DND-41 (cell line): ENCODE measurements around the gene LSM3.

Source experiments
- ATAC-seq: fragments of 200-7000 bp; cut with Tn5 transposase; 3 replicates; pipeline ENCODE4 v1.9.1; 2021; ENCODE audit warnings: low read depth; ENCODE audit not compliant: insufficient read depth
- DNase-seq: peaks from one replicate; pipeline ENCODE4 v3.0.0-alpha.2; 2020
- H2AFZ ChIP-seq: 2 replicates; pipeline ENCODE4 v1.6.0; 2012; ENCODE audit warnings: low read depth, low read length
- H3K27ac ChIP-seq: 2 replicates; pipeline ENCODE4 v1.5.1; 2012; ENCODE audit warnings: low read length, inconsistent platforms
- H3K27me3 ChIP-seq: fragments of 200-600 bp; sonication (generic); 2 replicates; pipeline ENCODE4 v1.6.0; 2012; ENCODE audit warnings: low read length, mild to moderate bottlenecking, inconsistent platforms; ENCODE audit not compliant: insufficient read depth, poor library complexity
- H3K36me3 ChIP-seq: 2 replicates; pipeline ENCODE4 v1.5.1; 2012; ENCODE audit warnings: low read length, inconsistent platforms; ENCODE audit not compliant: insufficient read depth
- H3K4me1 ChIP-seq: 2 replicates; pipeline ENCODE4 v1.5.1; 2012; ENCODE audit warnings: mild to moderate bottlenecking, low read length; ENCODE audit not compliant: insufficient read depth
- H3K4me2 ChIP-seq: 2 replicates; pipeline ENCODE4 v1.6.0; 2012; ENCODE audit warnings: mild to moderate bottlenecking, moderate library complexity, low read length, inconsistent platforms; ENCODE audit not compliant: insufficient read depth
- H3K4me3 ChIP-seq, 2 experiments: fragments of 200-600 bp in 1 of 2; shearing (Covaris generic) in 1 of 2; 2 replicates each; pipeline ENCODE4 v1.5.1; 2012 to 2016; ENCODE audit warnings: inconsistent platforms in 2 of 2, low read length in 2 of 2, mild to moderate bottlenecking in 2 of 2, low read depth in 1 of 2, moderate library complexity in 1 of 2
- H3K79me2 ChIP-seq: 2 replicates; pipeline ENCODE4 v1.6.0; 2012; ENCODE audit warnings: low read length, inconsistent platforms; ENCODE audit not compliant: insufficient read depth
- H3K9ac ChIP-seq: 2 replicates; pipeline ENCODE4 v1.6.0; 2012; ENCODE audit warnings: low read depth, mild to moderate bottlenecking, inconsistent platforms, low read length, moderate library complexity
- H3K9me3 ChIP-seq: 2 replicates; pipeline ENCODE4 v1.5.1; 2012; ENCODE audit warnings: low read length, moderate library complexity, mild to moderate bottlenecking, inconsistent platforms; ENCODE audit not compliant: insufficient read depth, severe bottlenecking
- H4K20me1 ChIP-seq: 2 replicates; pipeline ENCODE4 v1.6.0; 2012; ENCODE audit warnings: low read length; ENCODE audit not compliant: insufficient read depth
- CTCF ChIP-seq: IDR thresholded peaks from 2 replicates; pipeline ENCODE4 v1.5.1; 2012; ENCODE audit warnings: borderline replicate concordance, low read length, moderate library complexity, mild to moderate bottlenecking; ENCODE audit not compliant: poor library complexity, severe bottlenecking; ENCODE audit errors: extremely low read depth
- EZH2 ChIP-seq: IDR thresholded peaks from 3 replicates; pipeline ENCODE4 v1.6.1; 2012; ENCODE audit warnings: borderline replicate concordance, low read depth, mild to moderate bottlenecking, moderate library complexity, low read length, inconsistent platforms; ENCODE audit not compliant: severe bottlenecking

LSM3 gene

GRCh38 chr3:14179795-14180194 lies 1.2 kb downstream of the LSM3 start:
- H3K9me3 ChIP-seq: no peaks in the 10 kb centered on the region
- H3K4me1 ChIP-seq: peaks cover 74% of the 10 kb centered on the region
- H3K9ac ChIP-seq: peak overlapping the region; percentile 67
- peaks cover 35% of the 10 kb centered on the region for H3K36me3 ChIP-seq
- peak overlapping the region; percentile 82 for H3K27ac ChIP-seq
- no peak for TF ChIP-seq EZH2
- no peaks in the 10 kb centered on the region for H3K27me3 ChIP-seq
- H2AFZ ChIP-seq: no peak overlapping the region
- H4K20me1 ChIP-seq: peaks cover 32% of the 10 kb centered on the region
- H3K4me2 ChIP-seq: peak overlapping the region; percentile 78
- H3K79me2 ChIP-seq: peaks cover 72% of the 10 kb centered on the region
- ATAC-seq: no peak
- no peak for DNase-seq
- H3K4me3 ChIP-seq: peak overlapping the region; percentile 82 to 84; a peak in 3 of 4 replicates

- Histone ChIP-seq H2AFZ (no peak overlapping the region), H3K79me2 (peaks cover 80% of the 10 kb centered on the region), H3K9me3 (no peaks in the 10 kb centered on the region), H3K27me3 (no peaks in the 10 kb centered on the region), H3K9ac (no peak overlapping the region), H3K4me2 (peak overlapping the region; percentile 78; the same call in 1 of the 2 replicates), H3K4me3 (no peak overlapping the region), H3K27ac (no peak overlapping the region), H4K20me1 (peaks cover 20% of the 10 kb centered on the region; the same call in 1 of the 2 replicates), H3K4me1 (peaks cover 60% of the 10 kb centered on the region), H3K36me3 (peaks cover 48% of the 10 kb centered on the region)
- no peak for ATAC-seq
- no peak for TF ChIP-seq EZH2
- no peak for TF ChIP-seq CTCF
- no peak for DNase-seq
Measured at GRCh38 chr3:14181253-14181652, 2.6 kb downstream of the LSM3 start.

GRCh38 chr3:14183015-14183577 lies 4.5 kb downstream of the LSM3 start:
- Histone ChIP-seq H4K20me1 (peaks cover 20% of the 10 kb centered on the region; the same call in 1 of the 2 replicates), H3K9ac (peak overlapping the region; percentile 20), H2AFZ (no peak overlapping the region), H3K9me3 (no peaks in the 10 kb centered on the region), H3K4me1 (peaks cover 42% of the 10 kb centered on the region), H3K4me3 (no peak overlapping the region), H3K79me2 (peaks cover 85% of the 10 kb centered on the region), H3K36me3 (peaks cover 67% of the 10 kb centered on the region), H3K27ac (no peak overlapping the region), H3K4me2 (peak overlapping the region; percentile 42; the same call in 1 of the 2 replicates), H3K27me3 (no peaks in the 10 kb centered on the region)
- TF ChIP-seq CTCF (no peak), EZH2 (no peak)
- no peak for DNase-seq
- no peak for ATAC-seq

- Histone ChIP-seq H3K27me3 (no peaks in the 10 kb centered on the region), H3K79me2 (peaks cover 81% of the 10 kb centered on the region), H3K4me1 (peaks cover 13% of the 10 kb centered on the region; the same call in 1 of the 2 replicates), H2AFZ (no peak overlapping the region), H3K4me3 (no peak overlapping the region), H3K9me3 (no peaks in the 10 kb centered on the region), H4K20me1 (peaks cover 20% of the 10 kb centered on the region; the same call in 1 of the 2 replicates), H3K27ac (no peak overlapping the region), H3K4me2 (no peak overlapping the region), H3K36me3 (peaks cover 64% of the 10 kb centered on the region), H3K9ac (no peak overlapping the region)
- DNase-seq (no peak), ATAC-seq (no peak)
- no peak for TF ChIP-seq CTCF
- no peak for TF ChIP-seq EZH2
Measured at GRCh38 chr3:14186854-14187458, 8.3 kb downstream of the LSM3 start.
